Neural progenitor cell (in vitro differentiated cells): Measurements from ENCODE around the gene CXCL6. TPM values are rescaled to one million over a fixed set of nuclear protein-coding genes. Genes with fewer than 3 reads are reported as not detected.

Experiments used
- DNase-seq: peaks from one replicate; pipeline ENCODE4 v3.0.0-alpha.2; 2016; ENCODE audit warnings: low spot score
- H2AFZ ChIP-seq: fragments of 200-600 bp; sonication (generic); replicated peaks from 2 replicates; pipeline ENCODE4 v1.6.1; 2016; ENCODE audit warnings: antibody characterized with exemption
- H3F3A ChIP-seq: fragments of 200-600 bp; sonication (generic); 2 replicates; pipeline ENCODE4 v1.6.1; 2016; ENCODE audit warnings: antibody characterized with exemption, low read depth
- H3K27ac ChIP-seq: fragments of 200-600 bp; sonication (generic); 2 replicates; pipeline ENCODE4 v1.5.1; 2016; ENCODE audit warnings: mild to moderate bottlenecking
- H3K27me3 ChIP-seq: fragments of 200-600 bp; sonication (generic); 2 replicates; pipeline ENCODE4 v1.6.1; 2016; ENCODE audit warnings: mild to moderate bottlenecking, moderate library complexity
- H3K36me3 ChIP-seq: fragments of 200-600 bp; sonication (generic); 2 replicates; pipeline ENCODE4 v1.5.1; 2016
- H3K4me1 ChIP-seq: fragments of 200-600 bp; sonication (generic); 2 replicates; pipeline ENCODE4 v1.6.1; 2016; ENCODE audit warnings: mixed run types
- H3K4me2 ChIP-seq: fragments of 200-600 bp; sonication (generic); 2 replicates; pipeline ENCODE4 v1.6.1; 2016
- H3K4me3 ChIP-seq: fragments of 200-600 bp; sonication (generic); 2 replicates; pipeline ENCODE4 v1.5.1; 2016
- H3K79me2 ChIP-seq: fragments of 200-600 bp; sonication (generic); 2 replicates; pipeline ENCODE4 v1.6.1; 2016; ENCODE audit warnings: low read depth
- H3K9ac ChIP-seq: fragments of 200-600 bp; sonication (generic); 2 replicates; pipeline ENCODE4 v1.6.1; 2016
- H3K9me3 ChIP-seq: fragments of 200-600 bp; sonication (generic); 2 replicates; pipeline ENCODE4 v1.5.1; 2016; ENCODE audit warnings: low read depth
- H4K20me1 ChIP-seq: fragments of 200-600 bp; sonication (generic); 2 replicates; pipeline ENCODE4 v1.6.1; 2016; ENCODE audit warnings: low read depth
- H3K27ac Mint-ChIP-seq: 3 replicates; pipeline ENCODE4 v1.8.0; 2021; ENCODE audit warnings: mixed read lengths
- H3K27me3 Mint-ChIP-seq: 2 replicates; pipeline ENCODE4 v1.8.0; 2022; ENCODE audit warnings: low read depth, mild to moderate bottlenecking, inconsistent platforms, moderate library complexity, mixed read lengths; ENCODE audit not compliant: insufficient read depth
- H3K36me3 Mint-ChIP-seq: 3 replicates; pipeline ENCODE4 v1.8.0; 2021; ENCODE audit warnings: mixed read lengths
- H3K4me1 Mint-ChIP-seq: 3 replicates; pipeline ENCODE4 v1.8.0; 2021; ENCODE audit warnings: mixed read lengths
- H3K4me3 Mint-ChIP-seq: 3 replicates; pipeline ENCODE4 v1.8.0; 2021; ENCODE audit warnings: mild to moderate bottlenecking, moderate library complexity, mixed read lengths
- H3K9me3 Mint-ChIP-seq: 3 replicates; pipeline ENCODE4 v1.8.0; 2020; ENCODE audit warnings: mixed read lengths
- CTCF ChIP-seq: fragments of 200-600 bp; sonication (generic); IDR thresholded peaks from 2 replicates; pipeline ENCODE4 v1.5.1; 2017; ENCODE audit warnings: antibody characterized with exemption, mild to moderate bottlenecking
- EZH2 ChIP-seq: fragments of 200-600 bp; sonication (generic); IDR thresholded peaks from 2 replicates; pipeline ENCODE4 v1.6.1; 2017; ENCODE audit warnings: antibody characterized with exemption, mild to moderate bottlenecking, moderate library complexity
- EZH2phosphoT487 ChIP-seq: fragments of 200-600 bp; sonication (generic); IDR thresholded peaks from 2 replicates; pipeline ENCODE4 v1.6.1; 2017; ENCODE audit warnings: antibody characterized with exemption
- total RNA-seq: library from RNA; depleted of rRNA; stranded (reverse); fragments of >200 nt; gene quantifications from 2 replicates; pipeline ENCODE4 v1.2.3, GENCODE V29; 2015; ENCODE audit warnings: low replicate concordance

Gene CXCL6
- total RNA-seq, 1 donor from 2014 or later, result 0.71 TPM

DNA sequence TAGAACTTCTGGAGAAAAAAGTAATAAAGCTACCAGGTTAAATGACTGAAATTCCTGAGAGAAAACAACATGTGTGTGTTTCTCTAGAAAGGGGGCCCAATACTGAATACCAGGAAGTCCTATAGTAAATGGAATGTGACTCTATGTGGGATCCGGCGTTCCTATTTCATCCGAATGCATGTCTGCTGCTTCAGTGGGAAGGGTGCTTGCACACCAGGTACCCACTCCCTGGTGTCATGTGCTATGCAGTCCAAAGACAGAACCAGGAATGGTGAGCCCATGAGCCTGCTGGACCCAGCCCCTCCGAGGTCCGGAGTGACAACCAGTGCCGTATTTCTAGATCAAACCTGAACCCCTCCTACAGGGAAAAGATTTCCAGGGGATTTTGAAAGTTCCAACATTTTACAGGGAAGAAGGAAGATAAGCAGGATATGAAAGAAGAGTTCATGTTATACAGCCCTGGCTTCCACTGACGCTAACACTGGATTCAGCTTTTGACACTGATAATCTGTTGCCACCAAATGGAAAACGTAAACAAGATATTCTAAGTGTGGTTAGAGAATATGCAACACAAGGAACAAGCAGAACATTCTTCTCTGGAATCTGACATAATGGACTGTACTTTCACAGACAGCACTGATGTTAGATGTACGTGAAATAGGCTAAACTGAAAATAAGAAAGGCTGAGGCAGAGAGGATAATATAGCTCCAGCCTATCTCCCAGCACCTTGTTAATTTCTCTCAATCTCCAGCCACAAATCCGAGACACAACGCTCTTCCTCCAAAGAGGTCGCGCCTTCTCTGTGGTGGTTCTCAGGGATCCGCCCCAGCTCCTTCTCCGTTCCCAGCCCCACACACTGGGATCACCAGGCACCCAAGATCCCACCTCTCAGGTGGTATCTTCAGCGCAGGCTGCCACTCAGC, 32.0 kb downstream of the CXCL6 start:
- no peak overlapping the region for H3K27ac ChIP-seq

GRCh38 chr4:73869130-73870055, 32.9 kb downstream of the CXCL6 start, which contains the start of gene CXCL1:
TSS of gene CXCL1 (plus strand) at chr4:73869393. CDS start at chr4:73869471, 78 bp downstream.
- Histone ChIP-seq H3K4me3 (peak within 1 kb of the TSS; percentile 71), H3K36me3 (no peaks in the 10 kb centered on the region), H4K20me1 (no peaks in the 10 kb centered on the region), H3K79me2 (no peaks in the 10 kb centered on the region), H3K4me2 (peak within 1 kb of the TSS; percentile 88), H3K9me3 (no peaks in the 10 kb centered on the region), H3K27me3 (peaks cover 65% of the 10 kb centered on the region), H3F3A (no peaks in the 10 kb centered on the region), H3K4me1 (no peaks in the 10 kb centered on the region), H3K9ac (no peak within 1 kb of the TSS), H2AFZ (peak within 1 kb of the TSS; percentile 97), H3K27ac (no peak within 1 kb of the TSS)
- peak within 1 kb of the TSS; percentile 84 for H3K4me3 Mint-ChIP-seq
- H3K27ac Mint-ChIP-seq, result no peak within 1 kb of the TSS
- peaks cover 3% of the 10 kb centered on the region for H3K27me3 Mint-ChIP-seq
- H3K9me3 Mint-ChIP-seq, result no peaks in the 10 kb centered on the region
- TF ChIP-seq EZH2phosphoT487 (no peak), CTCF (no peak), EZH2 (peak; percentile 59)
- peak; percentile 61 for DNase-seq
- H3K36me3 Mint-ChIP-seq, result no peaks in the 10 kb centered on the region
- H3K4me1 Mint-ChIP-seq, result peaks cover 7% of the 10 kb centered on the region

More for the DNA sequence above, 32.0 kb downstream of the CXCL6 start:
- Mint-ChIP-seq H3K36me3 (no peaks in the 10 kb centered on the region), H3K4me1 (peaks cover 7% of the 10 kb centered on the region), H3K27me3 (peaks cover 7% of the 10 kb centered on the region), H3K27ac (no peak overlapping the region), H3K9me3 (no peaks in the 10 kb centered on the region), H3K4me3 (peak overlapping the region; percentile 84)
- DNase-seq, result no peak
- H2AFZ ChIP-seq, result peak overlapping the region; percentile 97
- no peaks in the 10 kb centered on the region for H3F3A ChIP-seq
- H3K4me2 ChIP-seq, result peak overlapping the region; percentile 88
- no peak overlapping the region for H3K9ac ChIP-seq
- no peak for TF ChIP-seq EZH2phosphoT487
- no peak for TF ChIP-seq EZH2
- TF ChIP-seq CTCF, result no peak
- H4K20me1 ChIP-seq, result no peaks in the 10 kb centered on the region
- peak overlapping the region; percentile 71 for H3K4me3 ChIP-seq
- no peaks in the 10 kb centered on the region for H3K36me3 ChIP-seq
- H3K9me3 ChIP-seq, result no peaks in the 10 kb centered on the region
- peaks cover 65% of the 10 kb centered on the region for H3K27me3 ChIP-seq
- no peaks in the 10 kb centered on the region for H3K4me1 ChIP-seq
- no peaks in the 10 kb centered on the region for H3K79me2 ChIP-seq

DNA sequence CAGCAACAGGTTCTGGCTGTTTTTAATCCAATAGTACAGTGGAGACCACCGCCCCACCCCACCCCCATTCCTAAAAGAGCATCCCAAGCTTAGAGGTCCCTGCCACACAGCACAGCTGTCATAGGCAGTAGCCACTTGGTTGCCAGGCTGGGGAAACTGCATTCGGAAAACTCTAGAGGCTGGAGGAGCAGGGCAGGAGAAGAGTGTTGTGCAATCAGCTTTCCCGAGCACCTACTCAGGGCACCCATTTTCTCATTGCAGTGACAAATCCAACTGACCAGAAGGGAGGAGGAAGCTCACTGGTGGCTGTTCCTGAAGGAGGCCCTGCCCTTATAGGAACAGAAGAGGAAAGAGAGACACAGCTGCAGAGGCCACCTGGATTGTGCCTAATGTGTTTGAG, 33.8 kb downstream of the CXCL6 start:
- no peaks in the 10 kb centered on the region for H3K36me3 ChIP-seq
- H3K4me3 Mint-ChIP-seq, result peak overlapping the region; percentile 84
- no peaks in the 10 kb centered on the region for H3K4me1 ChIP-seq
- no peak overlapping the region for H2AFZ ChIP-seq
- no peak overlapping the region for H3K4me2 ChIP-seq
- H3K9ac ChIP-seq, result no peak overlapping the region
- H3K4me1 Mint-ChIP-seq, result peaks cover 4% of the 10 kb centered on the region
- no peak for TF ChIP-seq EZH2
- no peak for TF ChIP-seq EZH2phosphoT487
- TF ChIP-seq CTCF, result no peak
- peaks cover 65% of the 10 kb centered on the region for H3K27me3 ChIP-seq
- no peak overlapping the region for H3K4me3 ChIP-seq
- no peak overlapping the region for H3K27ac ChIP-seq
- no peaks in the 10 kb centered on the region for H3F3A ChIP-seq
- DNase-seq, result no peak
- H3K27ac Mint-ChIP-seq, result no peak overlapping the region
- peaks cover 3% of the 10 kb centered on the region for H3K27me3 Mint-ChIP-seq
- H3K9me3 ChIP-seq, result no peaks in the 10 kb centered on the region
- H4K20me1 ChIP-seq, result no peaks in the 10 kb centered on the region
- H3K9me3 Mint-ChIP-seq, result no peaks in the 10 kb centered on the region
- no peaks in the 10 kb centered on the region for H3K36me3 Mint-ChIP-seq
- H3K79me2 ChIP-seq, result no peaks in the 10 kb centered on the region
